ENCODE data around the gene TEAD3. TPM values are rescaled to one million over a fixed set of nuclear protein-coding genes. Genes with fewer than 3 reads are reported as not detected.

TEAD3 gene
- total RNA-seq, 1 experiment from 2014 or later: 34.3 TPM

DNA sequence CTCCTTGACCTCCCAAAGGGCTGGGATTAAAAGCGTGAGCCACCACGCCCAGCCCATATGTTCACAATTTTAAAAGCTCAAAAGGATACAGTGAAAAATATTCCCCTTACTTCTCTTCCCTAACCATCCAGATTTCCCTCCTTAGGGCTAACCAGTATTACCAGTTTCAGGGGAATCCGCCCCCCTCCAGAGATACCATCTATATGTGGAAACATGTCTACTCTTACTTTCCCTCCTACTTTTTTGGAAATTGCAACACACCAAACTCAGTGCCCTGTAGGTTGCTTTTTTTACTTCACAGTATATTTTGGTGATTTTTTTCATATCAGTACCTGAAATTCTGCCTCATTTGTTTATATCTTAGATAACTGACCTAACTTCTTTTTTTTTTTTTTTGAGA lies 35.6 kb downstream of the TEAD3 start:
- H3K4me1 Mint-ChIP-seq: peaks cover 4% of the 10 kb centered on the region; the same call in 1 of the 2 replicates
- H3K4me3 Mint-ChIP-seq: no peak overlapping the region
- TF ChIP-seq GABPB1 (CRISPR knock-in tag; IDR thresholded peaks at IDR 0.05): no peak
- no peak for TF ChIP-seq ELF4 (CRISPR knock-in tag; IDR thresholded peaks at IDR 0.05; ENCODE audit: low read depth)
- TF ChIP-seq ZNF263 (CRISPR knock-in tag; IDR thresholded peaks at IDR 0.05; ENCODE audit: low read depth): no peak
- no peak overlapping the region for H3K27ac Mint-ChIP-seq
- no peaks in the 10 kb centered on the region for H3K9me3 Mint-ChIP-seq
- POLR2A ChIA-PET: no interaction called here
- H3K36me3 Mint-ChIP-seq: peaks cover 38% of the 10 kb centered on the region
- DNase-seq (ENCODE audit: low spot score): no peak
- CTCF ChIA-PET: no interaction called here
- no peaks in the 10 kb centered on the region for H3K27me3 Mint-ChIP-seq (ENCODE audit: low read depth)
- ATAC-seq: no peak

DNA sequence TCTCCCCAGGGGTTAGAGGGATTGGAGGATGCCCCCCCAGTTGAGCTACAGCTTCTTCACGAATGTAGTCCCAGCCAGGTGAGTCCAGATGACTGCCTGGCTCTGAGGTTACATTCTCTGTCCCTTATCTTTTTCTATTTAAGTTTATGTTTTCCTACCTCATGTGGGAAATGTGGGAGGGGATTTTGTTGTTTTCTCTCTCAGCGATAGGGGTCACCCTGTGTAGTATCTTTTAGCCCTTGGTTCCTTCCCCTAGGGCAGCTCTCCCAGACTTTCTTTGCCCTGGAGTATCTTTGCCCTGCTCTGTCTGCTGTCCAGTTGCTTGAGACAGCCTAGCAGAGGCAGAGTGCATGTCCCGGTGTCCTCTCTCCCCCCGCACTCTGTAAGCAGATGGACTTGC lies 39.0 kb downstream of the TEAD3 start:
- peaks cover 3% of the 10 kb centered on the region for H3K27me3 Mint-ChIP-seq (ENCODE audit: low read depth)
- no peak overlapping the region; the same call in 1 of the 2 replicates for H3K27ac Mint-ChIP-seq
- DNase-seq (ENCODE audit: low spot score) (no peak), ATAC-seq (peak; percentile 67)
- ChIA-PET POLR2A (interaction anchor here (0.6 to 1.5 kb wide), 3 partner anchors 14 to 918 kb away, joined by 3 to 6 read pairs (median 5); partner anchors contain the start of gene PPARD), CTCF (interaction anchor here (1.3 to 2.9 kb wide), 4 partner anchors 8 to 140 kb away, joined by 4 to 10 read pairs (median 6); partner anchors contain the start of gene RPL10A)
- H3K4me1 Mint-ChIP-seq: peaks cover 25% of the 10 kb centered on the region
- peaks cover 40% of the 10 kb centered on the region for H3K36me3 Mint-ChIP-seq
- no peak overlapping the region for H3K4me3 Mint-ChIP-seq
- H3K9me3 Mint-ChIP-seq: no peaks in the 10 kb centered on the region
- TF ChIP-seq, protein P1, sequence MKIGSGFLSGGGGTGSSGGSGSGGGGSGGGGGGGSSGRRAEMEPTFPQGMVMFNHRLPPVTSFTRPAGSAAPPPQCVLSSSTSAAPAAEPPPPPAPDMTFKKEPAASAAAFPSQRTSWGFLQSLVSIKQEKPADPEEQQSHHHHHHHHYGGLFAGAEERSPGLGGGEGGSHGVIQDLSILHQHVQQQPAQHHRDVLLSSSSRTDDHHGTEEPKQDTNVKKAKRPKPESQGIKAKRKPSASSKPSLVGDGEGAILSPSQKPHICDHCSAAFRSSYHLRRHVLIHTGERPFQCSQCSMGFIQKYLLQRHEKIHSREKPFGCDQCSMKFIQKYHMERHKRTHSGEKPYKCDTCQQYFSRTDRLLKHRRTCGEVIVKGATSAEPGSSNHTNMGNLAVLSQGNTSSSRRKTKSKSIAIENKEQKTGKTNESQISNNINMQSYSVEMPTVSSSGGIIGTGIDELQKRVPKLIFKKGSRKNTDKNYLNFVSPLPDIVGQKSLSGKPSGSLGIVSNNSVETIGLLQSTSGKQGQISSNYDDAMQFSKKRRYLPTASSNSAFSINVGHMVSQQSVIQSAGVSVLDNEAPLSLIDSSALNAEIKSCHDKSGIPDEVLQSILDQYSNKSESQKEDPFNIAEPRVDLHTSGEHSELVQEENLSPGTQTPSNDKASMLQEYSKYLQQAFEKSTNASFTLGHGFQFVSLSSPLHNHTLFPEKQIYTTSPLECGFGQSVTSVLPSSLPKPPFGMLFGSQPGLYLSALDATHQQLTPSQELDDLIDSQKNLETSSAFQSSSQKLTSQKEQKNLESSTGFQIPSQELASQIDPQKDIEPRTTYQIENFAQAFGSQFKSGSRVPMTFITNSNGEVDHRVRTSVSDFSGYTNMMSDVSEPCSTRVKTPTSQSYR (CRISPR knock-in tag; IDR thresholded peaks at IDR 0.05): no peak
- TF ChIP-seq TCF7 (CRISPR knock-in tag; IDR thresholded peaks at IDR 0.05; ENCODE audit: low read depth): no peak

DNA sequence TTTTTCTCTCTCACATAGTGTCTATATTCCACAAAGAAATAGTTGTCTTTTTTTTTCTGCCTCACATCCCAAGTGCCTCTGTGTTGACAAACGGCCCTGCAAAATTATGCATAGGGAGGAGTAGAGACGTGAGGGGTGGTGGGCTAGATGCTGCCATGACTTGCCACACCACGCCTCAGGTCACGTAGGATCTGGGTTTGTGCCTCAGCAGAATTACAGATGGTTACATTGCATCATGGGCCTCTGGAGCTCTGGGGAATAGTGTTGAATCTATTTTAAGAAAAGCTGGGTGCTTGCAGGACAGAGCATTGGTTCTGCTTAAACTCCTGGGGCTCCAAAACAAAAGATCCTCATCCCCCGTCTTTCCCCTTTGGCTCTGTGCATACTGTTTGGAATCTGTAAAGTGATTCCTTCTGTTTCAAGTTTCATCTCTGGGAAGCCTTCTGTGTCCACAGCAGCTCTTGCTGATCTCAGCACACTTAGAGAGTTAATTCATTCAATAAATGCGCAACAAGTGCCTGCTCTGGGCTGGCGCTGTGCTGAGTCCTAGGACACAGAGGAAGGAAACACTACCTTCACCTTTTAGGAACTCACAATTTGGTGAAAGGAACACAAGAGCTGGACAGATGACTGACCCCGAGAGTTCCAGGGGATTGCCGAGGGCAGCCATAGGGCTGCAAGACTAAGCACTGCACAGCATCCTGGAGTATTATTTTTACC lies 42.3 kb downstream of the TEAD3 start:
- no peak for ATAC-seq
- ChIA-PET POLR2A (interaction anchor here (0.6 to 1.7 kb wide), 2 partner anchors 13 to 24 kb away, joined by 3 to 4 read pairs; partner anchors contain the start of gene RPL10A), CTCF (interaction anchor here (1.2 to 8.9 kb wide), 4 partner anchors 40 to 158 kb away, joined by 3 to 157 read pairs (median 6); partner anchors contain the start of gene PPARD)
- Mint-ChIP-seq H3K27ac (peak overlapping the region; percentile 75), H3K36me3 (peaks cover 22% of the 10 kb centered on the region), H3K4me3 (peak overlapping the region; percentile 68), H3K9me3 (no peaks in the 10 kb centered on the region), H3K4me1 (peaks cover 39% of the 10 kb centered on the region), H3K27me3 (ENCODE audit: low read depth) (peaks cover 11% of the 10 kb centered on the region)
- no peak for TF ChIP-seq TCF7 (CRISPR knock-in tag; IDR thresholded peaks at IDR 0.05; ENCODE audit: low read depth)
- no peak for TF ChIP-seq FOXP4 (CRISPR knock-in tag; IDR thresholded peaks at IDR 0.05)
- no peak for TF ChIP-seq E2F4 (CRISPR knock-in tag; IDR thresholded peaks at IDR 0.05; ENCODE audit: borderline replicate concordance, low read depth)
- TF ChIP-seq ATF2 (CRISPR knock-in tag; IDR thresholded peaks at IDR 0.05; ENCODE audit: borderline replicate concordance, low read depth): no peak
- no peak for TF ChIP-seq ZNF317 (CRISPR knock-in tag; IDR thresholded peaks at IDR 0.05; ENCODE audit: borderline replicate concordance, low read depth)
- TF ChIP-seq, protein P2, sequence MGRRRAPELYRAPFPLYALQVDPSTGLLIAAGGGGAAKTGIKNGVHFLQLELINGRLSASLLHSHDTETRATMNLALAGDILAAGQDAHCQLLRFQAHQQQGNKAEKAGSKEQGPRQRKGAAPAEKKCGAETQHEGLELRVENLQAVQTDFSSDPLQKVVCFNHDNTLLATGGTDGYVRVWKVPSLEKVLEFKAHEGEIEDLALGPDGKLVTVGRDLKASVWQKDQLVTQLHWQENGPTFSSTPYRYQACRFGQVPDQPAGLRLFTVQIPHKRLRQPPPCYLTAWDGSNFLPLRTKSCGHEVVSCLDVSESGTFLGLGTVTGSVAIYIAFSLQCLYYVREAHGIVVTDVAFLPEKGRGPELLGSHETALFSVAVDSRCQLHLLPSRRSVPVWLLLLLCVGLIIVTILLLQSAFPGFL (CRISPR knock-in tag; IDR thresholded peaks at IDR 0.05; ENCODE audit: borderline replicate concordance): no peak
- TF ChIP-seq ATF6 (CRISPR knock-in tag; IDR thresholded peaks at IDR 0.05): no peak
- TF ChIP-seq USF2 (CRISPR knock-in tag; IDR thresholded peaks at IDR 0.05): no peak
- TF ChIP-seq CBFB (CRISPR knock-in tag; IDR thresholded peaks at IDR 0.05; ENCODE audit: low read depth): no peak
- TF ChIP-seq, protein P3, sequence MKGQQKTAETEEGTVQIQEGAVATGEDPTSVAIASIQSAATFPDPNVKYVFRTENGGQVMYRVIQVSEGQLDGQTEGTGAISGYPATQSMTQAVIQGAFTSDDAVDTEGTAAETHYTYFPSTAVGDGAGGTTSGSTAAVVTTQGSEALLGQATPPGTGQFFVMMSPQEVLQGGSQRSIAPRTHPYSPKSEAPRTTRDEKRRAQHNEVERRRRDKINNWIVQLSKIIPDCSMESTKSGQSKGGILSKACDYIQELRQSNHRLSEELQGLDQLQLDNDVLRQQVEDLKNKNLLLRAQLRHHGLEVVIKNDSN (CRISPR knock-in tag; IDR thresholded peaks at IDR 0.05): no peak
- no peak for TF ChIP-seq IRF1 (CRISPR knock-in tag; IDR thresholded peaks at IDR 0.05)
- no peak for DNase-seq (ENCODE audit: low spot score)

Measured in WTC11 (cell line).